Measurements from ENCODE around the gene MRPL51.

The MRPL51 gene

DNA sequence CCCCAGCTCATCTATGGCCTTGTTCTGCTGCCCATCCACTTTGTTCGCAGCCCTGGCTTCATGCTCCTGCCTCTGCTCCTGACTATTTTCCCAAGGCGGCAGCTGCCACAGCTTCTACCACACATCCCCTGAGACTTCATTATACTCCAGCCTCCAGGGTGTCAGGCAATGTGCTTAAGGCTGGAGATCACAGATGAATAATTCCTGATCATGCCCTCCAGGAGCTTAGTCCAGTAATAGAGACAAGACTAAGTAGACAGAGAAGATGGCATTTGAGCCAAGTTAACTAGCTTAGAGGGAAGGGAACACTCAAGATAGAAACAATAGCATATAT lies 34.1 kb downstream of the MRPL51 start:
- DNase-seq = peak; percentile 70

DNA sequence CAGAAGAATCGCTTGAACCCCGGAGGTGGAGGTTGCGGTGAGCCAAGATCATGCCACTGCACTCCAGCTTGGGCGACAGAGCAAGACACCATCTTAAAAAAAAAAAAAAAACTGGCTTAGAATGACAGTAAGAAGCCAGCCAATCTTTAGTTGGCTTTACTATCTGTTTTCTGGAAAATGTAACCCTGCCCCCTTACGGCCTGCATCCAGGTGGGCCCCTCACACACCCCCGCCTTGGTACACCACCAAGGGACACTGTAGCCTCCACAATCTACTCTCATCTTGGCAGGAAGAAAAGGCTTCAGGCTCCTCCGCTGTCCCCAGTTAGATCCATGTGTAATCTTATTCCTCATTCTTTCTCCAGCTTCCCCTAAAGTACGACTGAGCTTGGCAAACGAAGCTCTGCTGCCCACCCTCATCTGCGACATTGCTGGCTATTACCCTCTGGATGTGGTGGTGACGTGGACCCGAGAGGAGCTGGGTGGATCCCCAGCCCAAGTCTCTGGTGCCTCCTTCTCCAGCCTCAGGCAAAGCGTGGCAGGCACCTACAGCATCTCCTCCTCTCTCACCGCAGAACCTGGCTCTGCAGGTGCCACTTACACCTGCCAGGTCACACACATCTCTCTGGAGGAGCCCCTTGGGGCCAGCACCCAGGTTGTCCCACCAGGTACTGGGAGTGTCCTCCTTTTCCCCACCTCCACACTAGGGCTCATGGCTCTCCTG lies 34.6 kb downstream of the MRPL51 start:
- DNase-seq = peak; percentile 70

DNA sequence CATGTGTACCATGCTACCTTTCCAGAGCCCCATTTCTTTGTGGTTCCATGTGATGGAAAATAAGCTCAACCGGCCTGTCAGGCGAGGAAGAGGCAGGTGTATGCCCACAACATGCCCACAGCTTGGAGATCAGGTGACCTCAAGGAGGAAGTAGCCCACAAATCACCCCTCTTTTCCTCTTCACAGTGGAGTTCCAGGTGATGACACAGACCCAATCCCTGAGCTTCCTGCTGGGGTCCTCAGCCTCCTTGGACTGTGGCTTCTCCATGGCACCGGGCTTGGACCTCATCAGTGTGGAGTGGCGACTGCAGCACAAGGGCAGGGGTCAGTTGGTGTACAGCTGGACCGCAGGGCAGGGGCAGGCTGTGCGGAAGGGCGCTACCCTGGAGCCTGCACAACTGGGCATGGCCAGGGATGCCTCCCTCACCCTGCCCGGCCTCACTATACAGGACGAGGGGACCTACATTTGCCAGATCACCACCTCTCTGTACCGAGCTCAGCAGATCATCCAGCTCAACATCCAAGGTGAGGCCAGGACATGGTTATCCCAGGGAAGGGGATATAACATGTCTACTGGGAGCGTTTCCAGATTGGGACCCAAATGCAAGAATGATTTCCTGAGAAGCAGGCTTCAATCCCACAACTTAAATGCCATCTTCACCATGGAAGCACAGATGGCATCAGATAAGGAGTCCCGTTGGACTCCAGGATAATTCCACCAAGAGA lies 35.7 kb downstream of the MRPL51 start:
- no peak for DNase-seq

DNA sequence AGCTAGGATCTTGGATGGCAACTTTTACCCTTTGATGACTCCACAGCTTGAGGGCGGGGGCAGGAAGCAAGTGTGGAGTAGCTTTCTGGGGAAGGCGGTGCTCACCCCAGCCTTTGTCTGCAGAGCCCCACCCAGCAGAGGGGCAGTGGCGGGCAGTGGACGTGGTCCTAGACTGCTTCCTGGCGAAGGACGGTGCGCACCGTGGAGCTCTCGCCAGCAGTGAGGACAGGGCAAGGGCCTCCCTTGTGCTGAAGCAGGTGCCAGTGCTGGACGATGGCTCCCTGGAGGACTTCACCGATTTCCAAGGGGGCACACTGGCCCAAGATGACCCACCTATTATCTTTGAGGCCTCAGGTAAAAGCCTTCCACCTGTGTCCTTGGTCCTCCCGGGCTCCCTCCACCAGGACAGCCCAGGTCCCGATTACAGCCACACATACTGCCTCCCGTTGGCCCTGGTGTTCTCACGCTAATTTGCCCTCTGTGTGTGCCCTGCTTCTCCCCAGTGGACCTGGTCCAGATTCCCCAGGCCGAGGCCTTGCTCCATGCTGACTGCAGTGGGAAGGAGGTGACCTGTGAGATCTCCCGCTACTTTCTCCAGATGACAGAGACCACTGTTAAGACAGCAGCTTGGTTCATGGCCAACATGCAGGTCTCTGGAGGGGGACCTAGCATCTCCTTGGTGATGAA lies 40.0 kb downstream of the MRPL51 start:
- no peak for DNase-seq

DNA sequence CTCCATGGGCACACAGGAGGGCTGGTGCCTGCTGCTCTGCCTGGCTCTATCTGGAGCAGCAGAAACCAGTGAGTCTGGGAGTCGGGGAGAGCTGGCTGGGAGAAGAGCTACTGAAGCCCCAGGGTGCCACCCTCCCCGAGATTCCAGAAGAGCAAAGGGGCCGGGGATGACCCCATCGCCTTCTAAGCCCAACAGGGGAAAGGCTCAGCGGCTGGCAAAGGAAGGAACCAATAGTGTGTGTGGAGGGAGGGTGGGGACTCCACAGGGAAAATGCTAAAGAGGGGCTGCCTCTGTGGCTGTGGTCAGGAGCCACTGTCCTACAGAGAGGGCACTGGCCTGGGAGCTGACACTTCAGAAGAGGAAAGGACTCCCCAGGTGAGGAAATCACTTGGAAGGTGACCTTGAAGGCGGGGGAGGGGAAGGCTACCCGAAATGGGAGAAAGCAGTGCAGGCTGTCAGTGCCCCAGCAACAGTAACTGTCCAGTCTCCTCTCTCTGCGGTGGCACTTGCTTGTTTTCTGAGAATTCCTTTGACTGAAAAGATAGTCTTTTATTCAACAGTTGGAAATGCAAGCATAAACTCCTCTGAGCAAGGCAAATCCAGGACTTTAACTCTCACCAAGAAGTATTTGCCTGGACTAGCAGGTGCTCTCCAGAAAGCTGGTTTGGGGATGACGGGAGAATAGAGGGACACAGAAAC lies 40.7 kb downstream of the MRPL51 start:
- no peak for DNase-seq

DNA sequence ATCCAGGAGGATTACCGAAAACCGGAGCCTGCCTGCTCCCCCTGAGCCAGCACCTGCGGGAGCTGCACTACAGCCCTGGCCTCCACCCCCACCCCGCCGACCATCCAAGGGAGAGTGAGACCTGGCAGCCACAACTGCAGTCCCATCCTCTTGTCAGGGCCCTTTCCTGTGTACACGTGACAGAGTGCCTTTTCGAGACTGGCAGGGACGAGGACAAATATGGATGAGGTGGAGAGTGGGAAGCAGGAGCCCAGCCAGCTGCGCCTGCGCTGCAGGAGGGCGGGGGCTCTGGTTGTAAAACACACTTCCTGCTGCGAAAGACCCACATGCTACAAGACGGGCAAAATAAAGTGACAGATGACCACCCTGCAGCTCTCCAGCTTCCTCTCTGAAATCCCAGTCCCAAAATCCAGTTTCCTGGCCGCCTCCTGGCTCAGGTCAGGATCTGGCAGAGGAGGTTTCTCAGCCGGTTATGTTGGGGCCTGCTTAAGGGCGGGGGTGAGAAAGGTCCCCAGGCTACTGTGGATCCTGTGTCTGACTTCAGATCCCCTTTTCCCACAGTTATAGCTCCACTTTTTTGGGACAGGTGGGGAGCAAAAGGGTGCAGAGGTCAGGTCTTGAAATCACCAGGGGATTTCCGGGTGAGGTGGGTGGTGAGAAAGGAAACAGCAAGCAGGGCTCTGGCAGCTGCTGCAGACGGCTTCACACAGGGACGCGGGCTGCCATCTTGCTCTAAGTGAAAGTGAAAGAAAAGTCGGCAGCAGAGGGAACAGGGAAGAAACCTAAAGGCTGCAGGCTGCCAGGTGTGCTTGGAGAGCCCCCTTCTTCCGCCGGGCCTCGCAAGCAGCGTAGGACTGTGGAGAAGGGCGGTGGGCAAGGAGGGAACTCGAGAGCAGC lies 41.5 kb downstream of the MRPL51 start, which contains the start of gene TAPBPL:
TSS of gene TAPBPL (plus strand) at position 695 of the 897 bp plus-strand sequence. CDS start 207 bp downstream, outside the sequence.
- peak; percentile 84 for DNase-seq

DNA sequence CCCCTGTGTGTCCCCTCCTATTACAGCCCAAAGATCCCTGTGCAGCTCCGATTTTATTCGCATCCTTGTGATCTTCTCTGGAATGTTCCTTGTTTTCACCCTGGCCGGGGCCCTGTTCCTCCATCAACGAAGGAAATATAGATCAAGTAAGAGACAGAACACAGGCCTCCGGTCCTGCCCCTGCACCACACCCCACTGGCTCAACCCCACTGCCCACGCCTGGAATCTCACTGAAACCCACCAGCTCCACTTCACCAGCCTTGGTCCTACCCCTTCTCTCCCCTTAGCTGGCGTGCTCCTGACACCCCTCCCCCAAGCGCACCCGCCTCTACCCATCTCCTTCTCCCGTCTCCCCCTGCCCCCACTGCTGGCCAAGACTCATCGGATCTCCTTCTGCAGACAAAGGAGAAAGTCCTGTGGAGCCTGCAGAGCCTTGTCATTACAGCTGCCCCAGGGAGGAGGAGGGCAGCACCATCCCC lies 42.2 kb downstream of the MRPL51 start:
- DNase-seq = no peak

DNA sequence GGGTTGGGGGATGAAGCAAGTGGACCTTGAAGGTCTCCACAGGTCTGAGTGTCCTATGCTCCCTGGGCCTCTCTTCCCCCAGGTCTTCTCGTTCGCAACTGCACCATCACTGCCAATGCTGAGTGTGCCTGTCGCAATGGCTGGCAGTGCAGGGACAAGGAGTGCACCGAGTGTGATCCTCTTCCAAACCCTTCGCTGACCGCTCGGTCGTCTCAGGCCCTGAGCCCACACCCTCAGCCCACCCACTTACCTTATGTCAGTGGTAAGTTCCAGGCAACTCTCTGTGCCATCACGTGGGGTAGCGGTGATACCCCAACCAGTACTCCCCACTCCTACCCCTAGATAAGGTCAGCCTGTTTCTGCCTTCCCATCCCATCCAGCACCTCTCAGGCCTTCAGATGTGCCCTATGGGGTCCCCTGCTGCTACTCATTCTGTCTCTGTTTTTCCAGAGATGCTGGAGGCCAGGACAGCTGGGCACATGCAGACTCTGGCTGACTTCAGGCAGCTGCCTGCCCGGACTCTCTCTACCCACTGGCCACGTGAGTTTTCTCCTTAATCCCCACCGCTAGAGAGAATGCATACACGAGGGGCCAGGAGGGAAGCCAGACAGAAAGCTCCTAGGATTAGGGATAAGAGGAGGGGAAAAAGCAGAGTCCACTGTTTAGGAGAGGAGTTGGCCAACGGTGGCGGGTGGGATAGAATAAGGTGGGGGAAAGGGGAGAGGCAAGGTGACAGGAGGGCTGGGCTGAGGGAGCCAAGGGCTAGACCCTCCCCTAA lies 42.8 kb downstream of the MRPL51 start:
- DNase-seq = no peak

DNA sequence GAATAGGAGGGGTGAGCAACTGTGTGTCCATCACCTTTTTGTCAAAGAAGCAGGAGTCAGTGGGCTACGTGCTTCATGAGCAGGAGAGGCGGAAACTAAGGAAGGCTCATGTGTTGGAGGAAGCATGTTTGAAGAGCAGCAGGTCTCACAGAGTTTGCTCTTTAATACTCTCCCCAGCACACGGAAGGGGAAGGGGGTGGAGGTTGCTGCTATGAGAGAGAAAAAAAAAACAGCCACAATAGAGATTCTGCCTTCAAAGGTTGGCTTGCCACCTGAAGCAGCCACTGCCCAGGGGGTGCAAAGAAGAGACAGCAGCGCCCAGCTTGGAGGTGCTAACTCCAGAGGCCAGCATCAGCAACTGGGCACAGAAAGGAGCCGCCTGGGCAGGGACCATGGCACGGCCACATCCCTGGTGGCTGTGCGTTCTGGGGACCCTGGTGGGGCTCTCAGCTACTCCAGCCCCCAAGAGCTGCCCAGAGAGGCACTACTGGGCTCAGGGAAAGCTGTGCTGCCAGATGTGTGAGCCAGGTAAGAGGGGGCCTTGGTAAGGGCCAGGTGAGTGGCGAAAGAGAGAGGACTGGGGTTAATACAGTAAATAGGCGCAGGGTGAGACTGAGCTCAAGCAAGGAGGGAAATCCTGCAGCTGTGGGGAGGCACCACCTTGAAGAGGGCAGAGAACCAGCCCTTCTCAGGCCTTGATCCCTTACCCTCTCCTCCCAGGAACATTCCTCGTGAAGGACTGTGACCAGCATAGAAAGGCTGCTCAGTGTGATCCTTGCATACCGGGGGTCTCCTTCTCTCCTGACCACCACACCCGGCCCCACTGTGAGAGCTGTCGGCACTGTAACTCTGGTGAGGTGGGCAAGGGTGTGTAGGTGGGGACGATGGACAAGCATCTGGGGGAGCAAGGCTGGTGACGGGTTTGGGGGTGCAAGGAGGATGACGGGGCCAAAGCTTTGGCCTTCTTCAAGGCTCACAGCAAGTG lies 48.1 kb downstream of the MRPL51 start, which contains the start of gene CD27:
TSS of gene CD27 (plus strand) at position 252 of the 985 bp plus-strand sequence. CDS start at position 393, 141 bp downstream.
- DNase-seq = no peak

DNA sequence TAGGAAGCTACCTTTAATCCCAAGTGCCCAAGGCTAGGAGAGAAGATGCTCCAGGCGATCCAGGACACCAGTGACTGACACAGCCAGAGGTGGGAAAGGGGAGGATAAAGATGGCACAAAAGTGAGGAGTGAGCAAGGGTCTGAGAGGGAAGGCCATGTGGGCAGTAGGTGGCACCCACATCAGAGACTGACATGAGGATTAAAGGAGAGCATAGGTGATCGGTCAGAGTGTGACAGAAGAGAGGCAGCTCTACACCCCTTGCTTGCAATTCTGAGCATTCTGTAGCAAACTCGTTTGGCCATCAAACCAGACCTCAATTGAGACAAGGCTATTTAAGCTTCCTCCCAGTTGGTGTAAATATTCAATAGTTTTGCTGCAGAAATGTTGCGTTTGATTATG lies 49.0 kb downstream of the MRPL51 start:
- DNase-seq = no peak

DNA sequence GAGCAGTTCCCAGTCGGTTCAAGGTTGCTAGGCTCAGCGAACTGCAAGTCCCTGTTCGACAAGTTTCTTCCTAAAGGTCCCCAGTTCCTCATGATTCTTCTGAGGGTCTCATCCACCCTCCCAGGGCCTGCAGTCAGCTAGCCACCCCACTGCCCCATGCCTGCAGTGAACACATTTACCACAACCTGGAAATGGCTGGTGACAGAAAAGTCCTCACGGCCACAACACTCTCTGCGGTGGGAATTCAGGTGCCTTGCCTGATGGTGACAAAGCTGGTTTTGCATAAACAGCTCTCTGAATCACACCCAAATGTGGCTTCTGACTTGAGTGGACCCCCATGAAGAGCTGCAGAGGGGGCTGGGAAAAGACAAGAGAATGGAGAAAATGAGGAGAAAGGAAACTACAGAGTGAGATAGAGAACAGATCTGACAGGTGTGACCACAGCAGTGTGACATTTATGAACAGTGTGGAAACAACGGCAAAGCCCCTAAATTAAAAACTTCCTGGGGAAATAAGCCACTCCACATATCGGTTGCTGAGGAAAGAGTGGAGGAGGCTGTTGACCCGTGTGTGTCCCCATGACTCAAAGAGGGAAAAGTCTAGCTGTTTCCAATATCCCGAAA lies 49.6 kb downstream of the MRPL51 start:
- no peak for DNase-seq

DNA sequence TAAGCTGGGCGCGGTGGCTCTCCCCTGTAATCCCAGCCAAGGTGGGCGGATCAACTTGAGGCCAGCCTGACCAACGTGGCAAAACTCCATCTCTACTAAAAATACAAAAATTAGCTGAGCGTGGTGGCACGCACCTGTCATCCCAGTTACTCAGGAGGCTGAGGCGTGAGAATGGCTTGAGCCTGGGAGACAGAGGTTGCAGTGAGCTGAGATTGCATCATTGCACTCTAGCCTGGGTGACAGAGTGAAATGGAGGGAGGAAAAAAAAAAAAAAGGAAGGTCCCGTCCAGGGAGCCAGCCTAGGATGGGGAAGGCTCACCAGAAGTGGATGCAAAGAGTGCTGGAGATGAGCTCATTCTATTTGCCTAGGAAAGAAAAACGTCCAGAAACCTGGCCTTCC lies 50.2 kb downstream of the MRPL51 start:
- DNase-seq = no peak

All from NCI-H2107 (cell line).